OCI-LY1 (cell line): ENCODE data around the gene TANGO6.

Experiments used
- EZH2 ChIP-seq: fragments of 200-600 bp; sonication (generic), shearing (Covaris generic); IDR thresholded peaks from 2 replicates; pipeline ENCODE4 v1.8.0; 2017; ENCODE audit warnings: borderline replicate concordance, mixed run types, mild to moderate bottlenecking, antibody characterized with exemption, low read length, moderate library complexity, mixed read lengths
- TF ChIP-seq, protein P1 (sequence below): fragments of 200-600 bp; sonication (generic), shearing (Covaris generic); IDR thresholded peaks from 2 replicates; pipeline ENCODE4 v1.5.1; 2017; ENCODE audit warnings: mild to moderate bottlenecking, antibody characterized with exemption, low read length, moderate library complexity, mixed read lengths

DNA sequence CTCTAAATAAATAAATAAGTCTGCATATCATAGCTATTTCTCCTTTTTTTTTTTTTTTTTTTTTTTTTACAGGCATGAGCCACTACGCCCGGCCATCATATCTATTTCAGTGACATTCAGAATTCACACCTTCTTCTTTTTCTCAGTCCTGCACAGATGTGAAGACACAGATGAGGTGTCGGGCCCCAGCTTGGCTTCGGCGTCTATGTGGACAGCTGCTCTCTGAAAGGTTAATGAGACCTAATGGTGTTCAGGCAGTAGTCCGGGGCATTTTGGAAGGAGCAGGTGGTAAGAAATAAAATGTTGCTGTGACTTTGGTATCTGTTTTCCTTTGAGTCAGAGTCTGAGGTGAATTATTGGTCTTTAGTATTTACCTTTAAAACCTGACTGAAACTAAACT lies 23.6 kb downstream of the TANGO6 start:
- TF ChIP-seq, protein P1, sequence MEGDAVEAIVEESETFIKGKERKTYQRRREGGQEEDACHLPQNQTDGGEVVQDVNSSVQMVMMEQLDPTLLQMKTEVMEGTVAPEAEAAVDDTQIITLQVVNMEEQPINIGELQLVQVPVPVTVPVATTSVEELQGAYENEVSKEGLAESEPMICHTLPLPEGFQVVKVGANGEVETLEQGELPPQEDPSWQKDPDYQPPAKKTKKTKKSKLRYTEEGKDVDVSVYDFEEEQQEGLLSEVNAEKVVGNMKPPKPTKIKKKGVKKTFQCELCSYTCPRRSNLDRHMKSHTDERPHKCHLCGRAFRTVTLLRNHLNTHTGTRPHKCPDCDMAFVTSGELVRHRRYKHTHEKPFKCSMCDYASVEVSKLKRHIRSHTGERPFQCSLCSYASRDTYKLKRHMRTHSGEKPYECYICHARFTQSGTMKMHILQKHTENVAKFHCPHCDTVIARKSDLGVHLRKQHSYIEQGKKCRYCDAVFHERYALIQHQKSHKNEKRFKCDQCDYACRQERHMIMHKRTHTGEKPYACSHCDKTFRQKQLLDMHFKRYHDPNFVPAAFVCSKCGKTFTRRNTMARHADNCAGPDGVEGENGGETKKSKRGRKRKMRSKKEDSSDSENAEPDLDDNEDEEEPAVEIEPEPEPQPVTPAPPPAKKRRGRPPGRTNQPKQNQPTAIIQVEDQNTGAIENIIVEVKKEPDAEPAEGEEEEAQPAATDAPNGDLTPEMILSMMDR: no peak
- no peak for TF ChIP-seq EZH2
